Measurements from ENCODE around the gene OPCML. TPM values are rescaled to one million over a fixed set of nuclear protein-coding genes. Genes with fewer than 3 reads are reported as not detected.

OPCML gene
- total RNA-seq, 2 donors from 2014 or later = 0.34 TPM; not detected in 1

DNA sequence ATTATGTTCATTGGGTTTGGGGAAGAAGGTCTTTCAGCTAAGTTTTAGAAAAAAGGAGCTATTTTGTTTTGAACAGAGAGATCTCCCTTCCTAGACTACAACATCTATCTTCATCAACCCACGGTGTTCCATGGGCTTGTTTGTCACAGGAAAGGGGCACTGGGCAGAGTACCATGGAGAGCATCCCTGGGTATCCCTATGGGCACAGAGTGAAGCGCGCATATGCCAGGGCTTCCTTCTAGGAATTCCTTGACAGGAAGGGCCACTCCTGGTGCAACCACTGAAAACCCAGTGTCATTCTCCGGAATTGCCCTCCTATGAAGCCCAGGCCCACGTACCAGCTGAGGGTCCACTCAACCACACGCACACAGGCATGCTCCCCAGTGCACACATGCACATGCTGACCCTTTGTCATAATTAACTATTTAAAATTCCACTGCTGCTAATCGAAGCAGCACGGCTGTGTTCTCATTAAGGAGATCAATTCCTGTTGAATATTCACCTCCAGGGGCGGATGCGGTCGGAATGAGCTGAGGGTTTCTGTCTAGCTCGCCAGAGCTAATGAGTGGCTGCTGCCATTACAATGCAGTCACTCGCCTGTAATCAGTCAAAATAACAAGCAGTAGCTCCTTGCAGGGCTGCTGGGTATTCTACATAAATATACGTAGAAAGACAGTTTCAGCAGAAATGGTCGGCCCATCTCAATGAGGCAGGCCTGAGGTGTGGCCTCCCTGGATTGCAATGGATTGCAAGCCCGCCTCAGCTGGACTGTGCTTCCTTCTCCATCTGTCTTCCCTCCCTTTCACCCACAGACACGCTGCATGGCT, 512.5 kb downstream of the OPCML start:
- no peaks in the 10 kb centered on the region for H3K9me3 ChIP-seq
- WGBS = 90% methylated on average over 17 of the region's 17 CpGs
- H3K4me3 ChIP-seq = no peak overlapping the region
- no peaks in the 10 kb centered on the region for H3K36me3 ChIP-seq
- no peak for TF ChIP-seq POLR2A (IDR thresholded peaks at IDR 0.05)
- no peak for TF ChIP-seq POLR2AphosphoS5 (IDR thresholded peaks at IDR 0.05)
- TF ChIP-seq, protein P1, sequence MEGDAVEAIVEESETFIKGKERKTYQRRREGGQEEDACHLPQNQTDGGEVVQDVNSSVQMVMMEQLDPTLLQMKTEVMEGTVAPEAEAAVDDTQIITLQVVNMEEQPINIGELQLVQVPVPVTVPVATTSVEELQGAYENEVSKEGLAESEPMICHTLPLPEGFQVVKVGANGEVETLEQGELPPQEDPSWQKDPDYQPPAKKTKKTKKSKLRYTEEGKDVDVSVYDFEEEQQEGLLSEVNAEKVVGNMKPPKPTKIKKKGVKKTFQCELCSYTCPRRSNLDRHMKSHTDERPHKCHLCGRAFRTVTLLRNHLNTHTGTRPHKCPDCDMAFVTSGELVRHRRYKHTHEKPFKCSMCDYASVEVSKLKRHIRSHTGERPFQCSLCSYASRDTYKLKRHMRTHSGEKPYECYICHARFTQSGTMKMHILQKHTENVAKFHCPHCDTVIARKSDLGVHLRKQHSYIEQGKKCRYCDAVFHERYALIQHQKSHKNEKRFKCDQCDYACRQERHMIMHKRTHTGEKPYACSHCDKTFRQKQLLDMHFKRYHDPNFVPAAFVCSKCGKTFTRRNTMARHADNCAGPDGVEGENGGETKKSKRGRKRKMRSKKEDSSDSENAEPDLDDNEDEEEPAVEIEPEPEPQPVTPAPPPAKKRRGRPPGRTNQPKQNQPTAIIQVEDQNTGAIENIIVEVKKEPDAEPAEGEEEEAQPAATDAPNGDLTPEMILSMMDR (IDR thresholded peaks at IDR 0.05) = no peak
- H3K27ac ChIP-seq = no peak overlapping the region
- no peak for DNase-seq (ENCODE audit: low spot score)
- H3K27me3 ChIP-seq (replicated peaks; ENCODE audit: insufficient read depth) = no peaks in the 10 kb centered on the region
- intact Hi-C loops (cut with DNase I) = no loop called here
- H3K4me1 ChIP-seq (replicated peaks) = no peaks in the 10 kb centered on the region

DNA sequence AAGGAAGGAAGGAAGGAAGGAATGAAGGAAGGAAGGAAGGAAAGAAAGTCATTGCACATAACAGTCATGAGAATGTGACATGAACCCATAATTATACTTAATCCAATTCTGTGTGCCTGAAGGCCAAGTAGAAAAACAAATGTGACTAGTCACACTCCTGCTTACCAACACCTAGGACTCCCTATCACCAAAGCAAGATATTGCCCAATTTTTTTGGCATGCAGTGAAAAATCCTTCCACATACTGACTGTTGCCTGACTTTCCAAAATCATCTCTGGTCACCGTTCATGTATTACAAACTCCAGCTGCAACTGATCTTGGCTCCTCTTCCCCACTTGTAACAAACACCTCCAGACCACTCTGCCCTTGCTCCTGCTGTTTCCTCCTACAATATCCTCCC, 516.8 kb downstream of the OPCML start:
- H3K9me3 ChIP-seq = no peaks in the 10 kb centered on the region
- intact Hi-C loops (cut with DNase I) = no loop called here
- H3K27ac ChIP-seq = no peak overlapping the region
- no peaks in the 10 kb centered on the region for H3K36me3 ChIP-seq
- H3K4me1 ChIP-seq (replicated peaks) = no peaks in the 10 kb centered on the region
- TF ChIP-seq, protein P1 (IDR thresholded peaks at IDR 0.05) = no peak
- TF ChIP-seq POLR2A (IDR thresholded peaks at IDR 0.05) (no peak), POLR2AphosphoS5 (IDR thresholded peaks at IDR 0.05) (no peak)
- H3K4me3 ChIP-seq = no peak overlapping the region
- H3K27me3 ChIP-seq (replicated peaks; ENCODE audit: insufficient read depth) = no peaks in the 10 kb centered on the region
- 61% methylated on average over 1 of the region's 1 CpG for WGBS
- DNase-seq (ENCODE audit: low spot score) = no peak

DNA sequence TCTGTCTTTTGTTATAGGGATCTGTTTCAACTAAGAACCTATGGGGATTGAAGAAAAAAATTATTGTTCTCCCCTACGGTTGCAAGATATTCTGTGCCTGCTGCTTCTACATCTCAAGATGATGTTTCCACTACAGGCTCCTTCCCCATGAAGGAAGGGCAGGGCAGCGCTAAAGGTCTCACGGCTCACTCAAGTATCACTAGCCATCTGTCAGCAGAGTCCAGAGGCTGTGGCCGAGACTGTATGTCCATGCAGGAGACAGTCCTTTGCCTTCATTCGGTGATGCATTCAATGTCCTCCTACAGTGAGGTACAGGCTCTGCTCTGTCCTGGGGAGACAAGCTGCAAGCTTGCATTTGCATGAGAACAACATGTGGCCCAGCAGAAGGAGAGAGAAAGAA, 518.0 kb downstream of the OPCML start:
- no peaks in the 10 kb centered on the region for H3K4me1 ChIP-seq (replicated peaks)
- H3K4me3 ChIP-seq = no peak overlapping the region
- H3K27me3 ChIP-seq (replicated peaks; ENCODE audit: insufficient read depth) = peaks cover 3% of the 10 kb centered on the region

DNA sequence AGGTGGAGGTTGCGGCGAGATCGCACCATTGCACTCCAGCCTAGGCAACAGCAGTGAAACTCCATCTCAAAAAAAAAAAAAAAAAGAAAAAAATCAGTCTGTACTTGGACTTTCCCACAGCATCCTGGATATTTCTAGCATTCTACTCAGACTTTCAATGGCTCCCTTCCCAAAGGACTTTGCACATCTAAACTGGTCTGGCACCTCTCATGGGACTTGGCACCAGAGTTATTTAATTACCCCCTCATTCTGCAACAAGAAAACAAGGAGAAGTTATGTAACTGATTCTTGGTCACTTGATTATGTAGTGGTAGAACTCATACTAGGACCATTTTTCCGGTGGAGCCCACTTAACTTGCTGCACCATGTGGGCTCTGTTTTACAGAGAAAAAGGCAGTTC, 519.5 kb downstream of the OPCML start:
- no peak for DNase-seq (ENCODE audit: low spot score)
- H3K9me3 ChIP-seq = no peaks in the 10 kb centered on the region
- H3K27ac ChIP-seq = no peak overlapping the region
- TF ChIP-seq, protein P1 (IDR thresholded peaks at IDR 0.05) = no peak
- TF ChIP-seq POLR2A (IDR thresholded peaks at IDR 0.05) (no peak), POLR2AphosphoS5 (IDR thresholded peaks at IDR 0.05) (no peak)
- intact Hi-C loops (cut with DNase I) = no loop called here
- H3K27me3 ChIP-seq (replicated peaks; ENCODE audit: insufficient read depth) = peaks cover 3% of the 10 kb centered on the region
- no peaks in the 10 kb centered on the region for H3K36me3 ChIP-seq
- WGBS = 98% methylated on average over 4 of the region's 4 CpGs
- no peaks in the 10 kb centered on the region for H3K4me1 ChIP-seq (replicated peaks)
- no peak overlapping the region for H3K4me3 ChIP-seq

More for the DNA sequence above, 518.0 kb downstream of the OPCML start:
- Histone ChIP-seq H3K9me3 (no peaks in the 10 kb centered on the region), H3K27ac (no peak overlapping the region), H3K36me3 (no peaks in the 10 kb centered on the region)
- intact Hi-C loops (cut with DNase I) = no loop called here
- TF ChIP-seq POLR2A (IDR thresholded peaks at IDR 0.05) = no peak
- TF ChIP-seq, protein P1 (IDR thresholded peaks at IDR 0.05) = no peak
- TF ChIP-seq POLR2AphosphoS5 (IDR thresholded peaks at IDR 0.05) = no peak
- DNase-seq (ENCODE audit: low spot score) = no peak
- 80% methylated on average over 5 of the region's 5 CpGs for WGBS

DNA sequence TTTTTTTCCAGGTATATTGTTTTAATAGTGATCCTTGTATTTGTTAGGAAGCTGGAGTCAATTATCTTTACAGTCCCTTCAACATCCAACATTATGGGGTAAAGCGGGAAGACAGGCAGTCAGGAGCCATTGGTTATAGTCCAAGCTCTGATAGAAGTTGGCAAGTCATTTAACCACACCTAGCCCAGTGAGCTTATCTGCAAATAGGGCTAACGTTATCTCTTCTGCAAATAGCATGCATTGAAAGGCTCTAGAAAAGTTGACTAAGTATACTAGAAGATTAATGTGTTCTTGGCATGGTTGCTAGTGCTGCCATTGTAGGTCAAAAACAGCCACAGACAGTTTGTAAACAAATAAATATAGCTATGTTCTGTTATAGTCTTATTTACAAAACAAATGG, 520.7 kb downstream of the OPCML start:
- TF ChIP-seq, protein P1 (IDR thresholded peaks at IDR 0.05) = no peak
- TF ChIP-seq POLR2AphosphoS5 (IDR thresholded peaks at IDR 0.05) (no peak), POLR2A (IDR thresholded peaks at IDR 0.05) (no peak)
- 39% methylated on average over 2 of the region's 2 CpGs for WGBS
- Histone ChIP-seq H3K27me3 (replicated peaks; ENCODE audit: insufficient read depth) (peaks cover 3% of the 10 kb centered on the region), H3K9me3 (no peaks in the 10 kb centered on the region), H3K36me3 (no peaks in the 10 kb centered on the region), H3K27ac (no peak overlapping the region), H3K4me1 (replicated peaks) (no peaks in the 10 kb centered on the region), H3K4me3 (no peak overlapping the region)
- DNase-seq (ENCODE audit: low spot score) = no peak
- intact Hi-C loops (cut with DNase I) = no loop called here

All from prostate gland (tissue), 2 donors.